Tibial artery (tissue), 4 donors: ENCODE data around the gene SYP.
"Not testable (repeated sequence)": the region's sequence is repeated elsewhere in the genome, so short reads cannot be mapped to it uniquely, and the experiment has no call there.

Experiments used
- DNase-seq, 2 donors: peaks; one replicate each; pipeline ENCODE4 v3.0.0-alpha.2; 2019
- H3K27ac ChIP-seq, 2 donors: fragments of 200-600 bp; sonication (generic) in 1 of 2; 1 replicate in 1 of 2; 2 replicates in 1 of 2; pipeline ENCODE4 v1.5.1; 2018 to 2019; ENCODE audit warnings: mild to moderate bottlenecking in 1 of 2
- H3K27me3 ChIP-seq, 2 donors: fragments of 200-600 bp; sonication (generic) in 1 of 2; one replicate each; pipeline versions ENCODE4 v1.5.1 to v1.6.0; 2016 to 2019
- H3K36me3 ChIP-seq, 3 donors: fragments of 200-600 bp; sonication (generic) in 2 of 3; one replicate each; pipeline ENCODE4 v1.5.1; 2016 to 2019; ENCODE audit warnings: mild to moderate bottlenecking in 2 of 3
- H3K4me1 ChIP-seq, 4 donors: fragments of 200-600 bp; sonication (generic) in 2 of 4; 1 replicate in 3 of 4; 2 replicates in 1 of 4; pipeline ENCODE4 v1.5.1; 2016 to 2019
- H3K4me3 ChIP-seq, 2 donors: fragments of 200-600 bp; sonication (generic) in 1 of 2; 1 replicate in 1 of 2; 2 replicates in 1 of 2; pipeline ENCODE4 v1.5.1; 2018 to 2019; ENCODE audit warnings: mild to moderate bottlenecking in 2 of 2
- H3K9me3 ChIP-seq, 3 donors: fragments of 200-600 bp; sonication (generic) in 1 of 3; one replicate each; pipeline ENCODE4 v1.5.1; 2016 to 2019
- CTCF ChIP-seq, 2 experiments: fragments of 200-600 bp in 1 of 2; fragments of 450-650 bp in 1 of 2; IDR thresholded peaks; one replicate each; pipeline ENCODE4 v1.5.1; 2017 to 2019; ENCODE audit warnings: antibody characterized with exemption in 2 of 2, mild to moderate bottlenecking in 1 of 2, moderate library complexity in 1 of 2
- intact Hi-C: fragments of 100-400 bp; cut with DNase I; formaldehyde crosslinking; loops from one replicate; pipeline ENCODE4 v1.15.0; 2023; ENCODE audit warnings: low total_unique reads

Gene SYP

DNA sequence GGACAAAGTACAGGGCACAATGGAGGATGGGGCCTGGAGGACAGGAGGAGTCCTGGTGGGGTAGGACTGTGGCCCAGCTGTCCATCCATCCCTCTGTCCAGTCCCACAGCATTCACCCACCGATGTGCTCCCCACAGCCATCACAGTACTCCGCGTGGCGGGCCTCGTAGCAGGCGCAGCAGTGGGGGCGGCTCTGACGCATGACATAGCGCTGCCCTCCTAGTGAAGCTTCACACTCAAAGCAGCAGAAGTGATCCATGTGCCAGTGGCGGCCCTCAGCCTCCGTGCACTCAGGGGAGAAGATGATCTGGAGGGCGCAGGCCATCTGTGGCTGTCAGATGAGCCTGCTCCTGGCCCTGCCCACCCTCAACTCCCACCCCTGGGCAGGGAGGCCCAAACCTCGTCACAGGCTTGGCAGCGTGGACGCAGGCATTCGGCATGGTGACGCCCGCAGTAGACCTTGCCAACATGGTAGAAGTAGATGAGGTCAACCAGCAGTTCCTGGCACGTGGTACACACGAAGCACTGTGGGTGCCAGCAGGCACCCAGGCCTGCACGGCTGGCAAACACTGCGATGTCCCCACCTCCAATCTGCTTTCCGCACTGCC is 22.0 kb downstream of the SYP start:
- Histone ChIP-seq H3K4me1 (peaks cover 0 to 14% (median 6%) of the 10 kb centered on the region in 4 donors), H3K4me3 (no peak overlapping the region), H3K27ac (no peak overlapping the region), H3K36me3 (peaks cover 0 to 56% (median 22%) of the 10 kb centered on the region in 3 donors), H3K27me3 (no peaks in the 10 kb centered on the region), H3K9me3 (no peaks in the 10 kb centered on the region)
- no peak for TF ChIP-seq CTCF (IDR thresholded peaks at IDR 0.05)
- DNase-seq = no peak
- intact Hi-C loops = no loop called here

DNA sequence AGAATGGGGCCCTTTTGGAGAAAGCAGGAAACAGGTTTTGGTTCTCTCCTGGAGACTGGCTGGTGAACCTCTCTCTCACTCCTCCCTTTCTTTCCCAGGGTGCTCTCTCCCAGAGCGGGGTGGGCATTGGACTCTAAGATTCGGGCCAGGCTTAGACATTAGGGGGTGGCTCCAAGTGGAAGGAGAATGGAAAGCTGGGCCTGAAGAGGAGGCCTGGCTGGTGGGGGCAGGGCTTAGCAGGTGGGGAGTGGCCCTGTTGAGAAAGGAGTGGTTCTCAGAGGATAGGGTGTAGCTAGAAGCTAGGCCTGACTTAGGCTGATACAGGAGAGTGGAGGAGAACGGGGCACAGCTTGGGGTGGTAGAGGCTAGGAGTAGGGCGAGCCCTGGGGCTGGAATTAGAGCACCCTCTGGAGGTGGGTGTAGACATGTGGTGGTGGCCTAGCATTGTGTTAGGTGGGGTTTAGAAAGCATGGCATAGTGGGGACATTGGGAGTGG is 22.6 kb downstream of the SYP start:
- H3K27ac ChIP-seq = peak overlapping the region in 1 of 2 donors; percentile 40
- intact Hi-C loops = no loop called here
- H3K4me3 ChIP-seq = no peak overlapping the region
- DNase-seq = no peak
- no peak for TF ChIP-seq CTCF (IDR thresholded peaks at IDR 0.05)
- no peaks in the 10 kb centered on the region for H3K9me3 ChIP-seq
- H3K27me3 ChIP-seq = no peaks in the 10 kb centered on the region
- peaks cover 0 to 16% (median 7%) of the 10 kb centered on the region in 4 donors for H3K4me1 ChIP-seq
- peaks cover 0 to 56% (median 22%) of the 10 kb centered on the region in 3 donors for H3K36me3 ChIP-seq

DNA sequence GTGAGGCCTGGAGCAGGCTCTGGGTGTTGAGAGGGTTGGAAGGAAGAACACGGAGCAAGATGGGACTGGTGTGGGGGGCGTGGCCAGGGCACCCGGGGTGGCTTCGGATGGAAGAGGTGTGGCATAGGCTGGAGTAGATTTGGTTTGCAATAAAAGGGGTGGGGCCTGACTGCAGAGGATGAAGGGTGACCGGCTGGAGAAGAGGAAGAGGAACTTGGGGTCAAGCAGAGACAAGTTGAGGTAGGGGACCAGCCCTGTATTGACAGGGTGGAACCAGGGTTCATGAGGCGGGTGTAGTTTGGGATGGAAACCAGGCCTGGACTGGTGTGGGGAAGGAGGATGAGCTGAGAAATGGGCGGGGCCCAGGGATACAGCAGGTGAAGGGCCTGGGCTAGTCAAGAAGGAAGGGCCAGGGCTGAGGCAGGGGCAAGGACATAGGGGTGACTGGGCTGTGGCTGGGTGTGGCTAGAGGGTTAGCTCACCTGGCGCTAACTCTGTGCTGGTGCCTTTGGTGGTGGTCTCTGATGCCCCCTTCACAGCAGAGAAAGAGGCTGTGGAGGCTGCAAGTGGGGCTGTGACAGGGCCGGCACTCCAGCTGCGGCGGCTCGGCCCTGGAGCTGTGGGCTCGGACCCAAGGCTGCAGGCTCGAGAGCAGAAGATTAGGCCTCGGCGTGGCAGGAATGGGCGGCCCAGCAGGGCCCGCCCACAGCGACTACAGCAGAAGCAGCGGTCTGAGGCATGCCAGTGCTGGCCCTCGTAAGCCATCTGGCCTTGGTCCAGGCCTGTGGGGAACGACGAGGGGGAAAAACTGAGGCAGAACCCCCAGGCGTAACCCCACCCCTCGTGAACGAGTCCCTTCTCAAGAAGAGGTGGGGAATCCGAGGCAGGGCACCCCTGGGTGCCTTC is 23.3 kb downstream of the SYP start:
- no peaks in the 10 kb centered on the region for H3K27me3 ChIP-seq
- TF ChIP-seq CTCF (IDR thresholded peaks at IDR 0.05) = no peak
- H3K9me3 ChIP-seq = no peaks in the 10 kb centered on the region
- DNase-seq = no peak
- intact Hi-C loops = no loop called here
- peak overlapping the region in 1 of 2 donors; percentile 40 for H3K27ac ChIP-seq
- H3K4me1 ChIP-seq = peaks cover 0 to 16% (median 7%) of the 10 kb centered on the region in 4 donors
- H3K4me3 ChIP-seq = no peak overlapping the region
- H3K36me3 ChIP-seq = peaks cover 0 to 56% (median 22%) of the 10 kb centered on the region in 3 donors

GRCh38 chrX:49175435-49176274 is 24.3 kb downstream of the SYP start:
- Histone ChIP-seq H3K4me1 (peaks cover 0 to 16% (median 9%) of the 10 kb centered on the region in 4 donors), H3K36me3 (peaks cover 0 to 53% (median 22%) of the 10 kb centered on the region in 3 donors), H3K27me3 (no peaks in the 10 kb centered on the region), H3K9me3 (no peaks in the 10 kb centered on the region), H3K27ac (no peak overlapping the region), H3K4me3 (no peak overlapping the region)
- no peak for DNase-seq
- TF ChIP-seq CTCF (IDR thresholded peaks at IDR 0.05) = no peak
- intact Hi-C loops = no loop called here

- intact Hi-C loops = no loop called here
- no peak for DNase-seq
- Histone ChIP-seq H3K36me3 (peaks cover 0 to 48% (median 22%) of the 10 kb centered on the region in 3 donors), H3K27me3 (no peaks in the 10 kb centered on the region), H3K9me3 (no peaks in the 10 kb centered on the region), H3K27ac (no peak overlapping the region), H3K4me1 (peaks cover 0 to 16% (median 9%) of the 10 kb centered on the region in 4 donors), H3K4me3 (no peak overlapping the region)
- no peak for TF ChIP-seq CTCF (IDR thresholded peaks at IDR 0.05)
These were observed 25.3 kb downstream of the SYP start for GRCh38 chrX:49174723-49175122.

- H3K27me3 ChIP-seq, intact Hi-C loops, H3K9me3 ChIP-seq, DNase-seq: not testable (repeated sequence)
- H3K4me3 ChIP-seq = peak overlapping the region in 1 of 2 donors; percentile 84
- peaks cover 0 to 16% (median 9%) of the 10 kb centered on the region in 4 donors for H3K4me1 ChIP-seq
- H3K36me3 ChIP-seq = peaks cover 0 to 37% (median 22%) of the 10 kb centered on the region in 3 donors
- peak overlapping the region; percentile 94 to 97 for H3K27ac ChIP-seq
These were observed 26.4 kb downstream of the SYP start for GRCh38 chrX:49173544-49173943.
